ENCODE results near the gene BID.

The BID gene

DNA sequence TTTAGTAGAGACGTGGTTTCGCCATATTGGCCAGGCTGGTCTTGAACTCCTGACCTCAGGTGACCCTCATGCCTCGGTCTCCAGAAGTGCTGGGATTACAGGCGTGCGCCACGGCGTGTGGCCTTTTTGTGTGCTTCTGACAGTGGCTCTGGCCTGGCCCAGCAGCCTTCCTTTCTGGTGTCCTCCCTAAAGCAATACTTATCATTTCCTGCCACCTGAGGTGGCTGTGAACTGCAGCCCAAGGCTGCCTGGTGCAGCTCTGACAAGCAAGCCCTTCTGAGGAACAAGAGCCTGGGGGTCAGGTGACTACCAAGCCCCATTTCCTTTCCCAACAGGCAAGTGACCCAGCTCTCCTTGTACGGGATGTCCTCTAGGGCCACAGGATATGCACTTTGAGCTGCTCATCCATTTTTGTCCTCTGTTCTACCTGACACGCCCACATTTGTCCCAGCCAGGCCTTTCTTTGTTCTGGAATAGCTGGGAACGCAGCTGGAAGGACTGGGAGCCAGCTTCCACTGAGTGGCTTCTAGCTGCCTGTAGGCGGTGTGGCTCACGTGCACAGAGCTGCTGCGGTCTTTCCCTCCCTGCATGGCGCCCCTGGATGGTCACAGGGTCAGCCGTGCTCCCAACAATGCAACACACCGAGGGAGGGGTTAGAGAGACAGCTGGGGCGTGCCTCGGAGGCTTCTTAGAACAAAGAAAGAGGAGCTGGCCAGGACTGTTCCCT is 12.3 kb upstream of the BID start:
- intact Hi-C loops (cut with DNase I) = no loop called here
- DNase-seq = peak in 32 of 42 donors; percentile 19 to 78 (median 50)

DNA sequence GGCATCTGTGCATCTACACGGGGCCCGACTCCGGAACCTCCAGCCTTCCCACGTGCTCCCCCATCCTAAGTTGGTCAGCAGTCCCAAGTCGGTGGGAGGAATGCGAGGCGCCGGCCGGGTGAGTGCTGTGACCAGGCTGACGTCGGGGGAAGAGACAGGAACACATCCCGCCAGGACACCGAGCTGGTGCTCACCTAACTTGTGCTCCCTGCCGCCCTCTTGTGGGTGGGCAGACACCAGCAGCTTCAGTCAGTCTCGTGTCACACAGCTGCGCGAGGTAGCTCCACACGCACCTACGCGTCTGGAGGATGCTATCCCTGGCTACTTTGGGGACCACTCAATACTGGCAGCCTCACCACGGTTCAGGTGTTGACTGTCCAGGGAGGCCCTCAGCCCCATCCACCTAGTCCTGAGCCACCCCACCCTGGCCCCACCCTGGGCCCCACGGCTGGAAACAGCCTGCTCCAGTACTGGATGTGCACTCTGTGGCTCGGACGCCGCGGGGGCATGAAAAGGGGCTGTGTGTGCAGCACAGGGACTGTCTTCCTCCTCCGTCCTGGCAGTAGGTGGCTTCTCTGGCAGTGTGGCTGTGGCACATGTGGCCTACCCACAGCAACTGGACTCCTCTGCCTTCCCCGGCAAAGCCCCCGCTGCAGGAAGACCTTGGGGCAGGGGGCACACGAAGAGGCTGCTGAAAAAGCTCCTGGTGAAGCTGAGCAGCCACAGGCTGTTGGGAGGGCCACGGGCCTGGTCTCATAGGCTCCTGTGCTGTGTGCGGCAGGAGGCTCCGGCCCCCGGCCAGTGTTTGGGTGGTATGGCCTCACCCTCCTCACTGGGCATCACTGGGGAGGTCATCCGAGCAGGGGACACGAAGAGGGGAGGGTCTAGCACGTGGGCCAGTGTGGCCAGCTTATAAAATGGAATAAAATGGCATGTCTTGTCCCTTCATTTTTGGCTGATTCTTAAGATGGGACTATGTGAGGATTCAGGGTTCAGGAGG is 11.2 kb upstream of the BID start:
- intact Hi-C loops (cut with DNase I) = no loop called here
- peak in 27 of 42 donors; percentile 31 to 80 (median 51) for DNase-seq

DNA sequence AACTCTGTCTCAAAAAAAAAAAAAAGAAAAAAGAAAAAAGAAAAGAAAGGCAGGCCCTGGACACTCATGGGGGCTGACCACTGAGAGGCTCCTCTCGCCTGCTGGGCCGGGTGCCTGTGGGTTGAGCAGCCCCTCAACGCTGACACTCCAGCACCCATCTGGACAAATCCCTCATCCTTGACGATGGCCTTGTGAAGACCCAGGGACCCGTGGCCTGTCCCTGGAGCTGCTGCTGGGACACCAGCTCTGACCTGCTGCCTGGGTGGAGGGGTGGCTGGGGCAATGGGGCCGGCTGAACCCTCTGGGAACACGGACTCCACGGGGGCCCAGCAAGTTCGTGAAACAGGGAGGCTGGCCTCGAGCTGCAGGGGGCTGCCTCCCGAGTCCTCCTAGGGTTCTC is 10.5 kb upstream of the BID start:
- no peak for DNase-seq
- intact Hi-C loops (cut with DNase I) = no loop called here

DNA sequence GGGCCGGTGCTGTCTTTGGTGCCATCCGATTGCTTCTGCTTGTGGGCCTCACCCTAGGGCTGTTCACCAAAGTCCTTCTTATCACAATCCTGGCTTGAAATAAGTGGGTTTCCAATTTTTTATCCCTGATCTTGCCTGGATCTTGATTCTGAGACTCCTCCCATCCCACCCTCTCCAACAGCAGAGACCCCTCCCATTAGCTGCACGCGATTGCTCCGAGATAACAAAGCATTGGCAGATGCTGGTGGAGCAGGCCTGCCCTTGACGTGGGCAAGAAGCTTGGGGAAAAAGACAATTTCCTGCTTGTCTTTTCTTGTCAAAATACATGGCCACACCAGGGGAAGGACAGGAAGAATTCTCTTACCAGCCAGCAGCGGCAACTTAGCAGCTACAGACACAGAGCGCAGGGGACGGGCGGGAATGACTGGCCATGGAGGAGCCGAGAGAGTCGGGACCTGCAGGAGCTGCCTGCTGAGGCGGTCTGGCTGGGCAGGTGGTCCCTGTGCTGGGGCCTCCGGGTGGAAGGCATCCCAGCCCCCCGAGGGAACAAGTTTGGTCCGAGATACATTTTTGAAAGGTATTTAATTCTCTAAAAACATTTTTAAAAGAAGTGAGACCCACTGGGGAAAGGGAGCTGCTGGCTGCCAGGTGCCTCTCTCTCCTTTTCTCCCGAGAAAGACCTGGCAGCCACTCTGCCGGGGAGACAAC is 9.7 kb upstream of the BID start:
- DNase-seq = no peak
- intact Hi-C loops (cut with DNase I) = no loop called here

DNA sequence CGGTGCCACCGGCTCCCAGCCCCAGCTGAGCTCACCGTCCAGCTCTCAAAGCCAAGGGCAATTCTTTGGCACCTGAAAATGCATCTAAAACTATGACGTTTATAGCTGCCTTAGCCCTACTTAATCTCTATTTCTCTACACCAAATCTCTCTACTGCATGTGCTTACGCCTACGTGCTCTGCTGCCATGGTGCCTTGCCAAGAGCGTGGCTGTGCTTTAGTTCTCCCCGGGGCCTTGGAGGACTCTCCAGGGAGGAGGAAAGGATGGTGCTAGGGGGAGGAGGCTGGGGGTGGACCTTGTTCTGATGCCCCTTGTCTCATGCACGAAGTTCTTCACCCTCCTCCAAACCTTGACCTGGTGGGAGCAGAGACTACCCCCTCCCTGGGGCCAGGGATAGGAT is 9.0 kb upstream of the BID start:
- intact Hi-C loops (cut with DNase I) = no loop called here
- peak in 13 of 42 donors; percentile 29 to 73 (median 55) for DNase-seq

DNA sequence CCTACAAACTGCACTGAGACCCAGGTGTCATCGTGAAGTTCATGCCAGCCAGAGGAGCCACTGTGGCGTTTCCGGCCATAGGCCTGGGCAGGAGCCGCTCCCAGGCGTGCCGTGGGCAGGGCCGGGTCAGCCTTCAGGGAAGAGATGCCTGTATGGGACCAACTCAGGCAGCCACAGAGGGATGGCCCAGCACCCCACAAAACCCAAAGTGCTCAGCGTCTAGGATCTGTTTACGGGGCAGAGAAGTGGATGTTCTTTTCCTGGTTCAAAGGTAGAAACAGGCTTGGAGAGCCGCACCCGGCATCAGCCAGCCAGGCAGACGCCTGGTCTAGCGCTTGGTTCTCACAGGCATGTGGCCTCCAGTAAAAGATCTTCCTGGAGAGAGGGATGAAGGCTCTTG is 8.4 kb upstream of the BID start:
- intact Hi-C loops (cut with DNase I) = no loop called here
- no peak for DNase-seq

DNA sequence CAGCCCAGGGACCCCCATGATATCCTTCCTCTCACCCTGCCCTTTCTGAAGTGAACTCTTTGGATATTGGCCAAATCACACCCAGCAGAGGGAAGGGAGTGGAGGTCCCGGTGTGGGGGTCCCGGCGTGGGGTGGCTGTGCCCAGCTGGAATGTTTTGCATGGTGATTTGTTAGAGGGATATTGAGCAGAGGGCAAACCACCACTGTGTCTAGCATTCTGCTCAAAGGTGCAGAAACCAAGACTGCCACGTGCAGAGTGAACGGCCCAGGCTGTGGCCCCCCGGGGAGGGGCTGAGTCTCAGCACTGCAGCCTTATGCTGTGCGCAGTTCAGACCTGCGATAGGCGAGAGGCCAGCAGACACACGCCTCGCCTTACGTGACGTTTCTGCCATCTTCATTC is 7.9 kb upstream of the BID start:
- DNase-seq = no peak
- intact Hi-C loops (cut with DNase I) = no loop called here

DNA sequence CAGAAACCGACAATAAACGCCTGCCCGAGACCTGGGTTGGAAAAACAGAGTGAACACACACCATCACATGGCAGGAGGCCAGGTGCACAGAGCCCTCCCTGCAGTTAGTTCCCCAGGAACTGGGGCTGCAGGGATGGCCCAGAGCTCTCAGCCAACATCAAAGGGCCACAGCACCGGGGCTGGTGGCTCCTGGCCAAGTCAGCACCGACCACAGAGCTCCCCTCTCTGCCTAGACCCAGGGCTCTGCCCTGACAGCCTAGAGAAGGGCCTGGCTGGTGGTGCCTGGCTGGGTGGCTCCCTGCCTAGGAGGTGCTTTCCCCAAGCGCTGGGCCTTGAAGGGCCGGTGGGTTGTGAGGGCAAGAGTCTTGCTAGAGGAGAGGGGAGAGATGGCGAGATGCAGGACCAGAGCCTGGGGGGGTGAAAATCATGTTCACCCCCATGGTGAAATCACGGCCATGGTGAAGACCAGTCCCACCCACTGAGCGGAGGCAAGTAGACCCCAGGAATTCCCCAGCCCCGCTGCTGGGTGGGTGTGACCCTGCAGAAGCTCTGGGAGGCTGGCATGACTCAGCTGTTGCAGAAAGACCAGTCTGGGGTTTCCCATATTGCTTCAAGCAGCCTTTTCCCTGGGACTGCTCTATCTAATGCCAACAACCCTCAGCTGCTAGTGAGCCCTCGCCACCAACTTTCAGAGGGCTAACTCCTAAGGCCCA is 7.2 kb upstream of the BID start:
- intact Hi-C loops (cut with DNase I) = no loop called here
- no peak for DNase-seq

DNA sequence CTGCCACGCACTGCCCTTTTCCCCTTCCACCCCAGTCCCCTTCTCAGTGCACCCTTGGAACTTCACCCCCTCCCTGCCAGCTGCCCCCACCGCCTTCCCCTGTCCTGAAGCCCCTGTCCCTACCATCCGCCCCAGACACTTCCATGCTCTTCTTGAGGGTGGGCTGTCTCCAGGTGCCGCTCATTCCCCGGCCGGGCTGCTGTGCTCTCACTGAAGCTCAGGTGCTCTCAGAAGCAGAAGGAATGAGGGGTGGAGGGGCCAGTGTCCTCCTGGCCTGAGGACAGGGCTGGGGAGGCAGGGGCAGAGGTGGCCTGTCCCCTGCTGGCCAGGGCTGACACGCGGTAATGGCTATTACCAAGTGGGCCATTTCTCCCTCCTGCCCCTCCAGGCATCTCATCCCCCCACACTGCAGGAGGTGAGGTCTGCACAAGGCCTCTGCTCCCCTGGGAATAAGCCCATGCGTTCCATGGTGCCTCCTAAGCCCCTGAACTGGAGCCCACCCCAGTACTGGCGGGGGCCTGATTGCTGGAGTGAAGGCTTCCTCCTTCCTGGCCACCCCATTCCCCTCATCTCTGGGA is 6.6 kb upstream of the BID start:
- no peak for DNase-seq
- intact Hi-C loops (cut with DNase I) = no loop called here

DNA sequence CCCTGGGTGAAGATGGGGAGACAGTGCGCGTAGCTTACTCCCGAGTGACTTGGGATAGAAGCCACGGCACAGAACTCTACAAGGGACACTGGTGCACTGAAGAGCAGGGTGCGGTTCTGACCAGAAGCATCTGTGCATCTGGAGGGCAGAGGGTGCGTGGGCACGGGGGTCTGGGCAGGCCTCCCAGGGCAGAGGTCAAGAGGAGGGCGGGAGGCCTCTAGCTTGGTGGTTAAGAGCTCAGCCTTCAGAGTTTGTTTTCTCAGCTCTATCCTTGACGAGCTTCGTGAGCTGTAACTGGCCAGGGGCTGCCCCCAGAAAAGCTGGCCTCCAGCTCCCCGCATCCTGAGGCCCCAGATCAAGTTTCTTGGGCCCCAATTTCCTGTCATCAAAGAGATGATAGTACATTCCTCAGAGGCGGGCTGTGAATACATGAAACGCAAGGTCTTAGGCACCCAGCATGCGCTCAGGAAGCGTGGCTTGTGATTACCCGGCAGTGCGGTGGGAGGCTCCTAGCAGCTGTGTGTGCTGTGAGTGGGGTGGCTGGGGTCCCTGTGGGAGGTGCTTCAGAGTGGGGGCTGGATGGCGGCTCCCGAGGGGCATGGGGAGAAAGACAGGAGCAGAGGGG is 6.0 kb upstream of the BID start:
- no peak for DNase-seq
- intact Hi-C loops (cut with DNase I) = no loop called here

DNA sequence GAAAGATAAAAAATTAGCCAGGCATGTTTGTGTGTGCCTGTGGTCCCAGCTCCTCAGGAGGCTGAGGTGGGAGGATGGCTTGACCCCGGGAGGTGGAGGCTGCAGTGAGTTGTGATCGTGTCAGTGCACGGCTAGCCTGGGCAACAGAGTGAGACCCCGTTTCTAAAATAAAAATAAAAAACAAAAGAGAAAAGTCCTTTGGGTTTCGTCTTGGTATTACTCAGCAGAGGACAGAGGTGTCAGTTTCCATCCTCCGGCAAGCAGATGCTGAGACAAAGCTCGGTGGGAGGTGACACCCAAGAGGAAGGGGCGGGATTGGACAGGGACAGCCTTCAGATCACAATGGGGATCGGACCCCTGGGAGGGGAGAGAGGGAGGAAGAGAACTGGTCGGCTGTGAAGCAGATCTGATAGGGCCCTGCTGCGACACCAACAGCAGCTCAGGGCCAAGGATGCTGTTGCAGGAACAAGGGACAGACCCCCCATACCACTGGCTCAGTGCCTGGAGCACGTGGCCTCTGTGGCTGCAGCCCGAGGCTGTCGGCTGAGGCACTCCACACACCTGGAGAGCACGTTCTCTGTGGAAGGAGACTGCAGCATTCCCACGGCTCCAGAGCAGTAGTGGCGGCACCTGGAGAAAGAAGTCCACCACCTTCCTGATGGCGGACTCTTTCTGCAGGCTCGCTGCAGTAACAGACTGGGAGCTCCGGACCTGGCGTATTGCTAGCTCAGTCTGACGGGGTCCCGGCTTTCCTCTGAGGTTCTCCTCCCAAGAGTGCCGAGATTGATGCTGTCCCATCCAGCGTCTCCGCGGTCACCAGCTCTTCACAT is 5.2 kb upstream of the BID start:
- intact Hi-C loops (cut with DNase I) = no loop called here
- DNase-seq = no peak

DNA sequence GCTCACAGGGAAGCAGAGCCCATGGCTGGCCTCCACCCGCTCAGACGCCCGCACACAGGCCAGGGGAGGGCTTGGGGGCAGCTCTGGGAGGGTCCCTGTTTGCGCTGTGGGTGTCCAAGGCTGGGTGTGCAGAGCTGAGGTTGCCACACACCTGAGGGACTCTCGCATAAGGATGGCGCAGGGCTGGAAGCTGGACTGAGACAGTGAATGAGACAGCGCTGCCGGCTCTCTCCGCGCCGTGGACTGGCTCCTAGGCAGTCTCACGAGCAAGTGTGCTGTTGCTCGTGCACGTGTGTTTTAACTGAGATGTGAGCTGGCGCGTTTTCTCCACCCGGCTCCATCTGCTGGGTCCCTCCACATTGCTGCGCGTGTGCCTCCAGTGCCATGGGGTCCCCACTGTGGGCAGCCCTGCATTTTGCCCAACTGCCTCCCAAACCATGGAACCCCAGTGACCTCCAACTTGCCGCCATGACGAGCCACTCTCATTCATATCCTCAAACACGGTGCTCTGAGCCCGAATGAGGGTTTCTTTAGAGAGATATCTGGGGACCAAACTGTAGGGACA is 4.2 kb upstream of the BID start:
- DNase-seq = no peak
- intact Hi-C loops (cut with DNase I) = no loop called here

DNA sequence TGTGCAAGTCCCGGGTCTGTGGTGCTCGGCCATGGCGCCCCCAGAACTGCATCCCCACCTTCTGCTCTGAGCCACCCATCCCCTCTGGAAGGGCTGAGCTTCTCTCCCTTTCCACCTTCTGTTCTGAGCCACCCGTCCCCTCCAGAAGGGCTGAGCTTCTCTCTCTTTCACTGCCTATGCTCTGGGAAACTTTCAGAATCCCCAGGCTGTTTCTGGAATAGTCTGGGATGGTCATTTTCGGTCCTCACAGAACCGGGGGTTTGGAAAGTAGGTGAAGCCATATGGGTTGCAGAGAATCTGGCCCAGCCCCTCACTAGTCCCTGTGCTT is 3.4 kb upstream of the BID start:
- no peak for DNase-seq
- intact Hi-C loops (cut with DNase I) = no loop called here

DNA sequence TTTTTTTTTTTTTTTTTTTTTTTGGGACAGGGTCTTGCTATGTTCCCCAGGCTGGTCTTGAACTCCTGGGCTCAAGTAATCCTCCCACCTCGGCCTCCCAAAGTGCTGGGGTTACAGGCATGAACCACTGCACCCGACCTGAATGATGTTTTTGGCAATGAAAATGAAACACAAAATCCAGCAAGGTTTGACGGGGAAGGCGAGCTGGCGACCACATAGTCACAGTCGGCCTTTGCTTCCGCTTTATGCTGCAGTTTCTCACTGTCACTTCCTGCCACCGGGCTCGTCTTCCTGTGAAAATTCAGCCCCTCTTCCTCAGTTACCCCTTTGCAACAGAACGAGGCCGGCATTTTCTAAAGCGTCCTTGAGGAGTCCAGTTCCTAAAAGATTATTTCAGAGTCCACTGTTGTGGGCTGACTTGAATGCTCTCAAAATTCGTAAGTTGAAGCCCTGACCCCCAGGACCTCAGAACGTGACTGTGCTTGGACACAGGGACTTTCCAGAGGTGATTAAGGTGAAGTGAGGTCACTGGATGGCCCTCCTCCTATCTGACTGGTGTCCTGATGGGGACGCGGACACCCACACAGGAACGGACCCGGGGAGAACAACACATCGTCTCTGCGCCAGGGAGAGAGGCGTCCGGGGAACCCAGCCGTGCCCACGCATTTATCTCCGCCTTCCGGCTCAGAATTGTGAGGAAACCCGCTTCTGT is 2.9 kb upstream of the BID start:
- DNase-seq = no peak
- intact Hi-C loops (cut with DNase I) = no loop called here

DNA sequence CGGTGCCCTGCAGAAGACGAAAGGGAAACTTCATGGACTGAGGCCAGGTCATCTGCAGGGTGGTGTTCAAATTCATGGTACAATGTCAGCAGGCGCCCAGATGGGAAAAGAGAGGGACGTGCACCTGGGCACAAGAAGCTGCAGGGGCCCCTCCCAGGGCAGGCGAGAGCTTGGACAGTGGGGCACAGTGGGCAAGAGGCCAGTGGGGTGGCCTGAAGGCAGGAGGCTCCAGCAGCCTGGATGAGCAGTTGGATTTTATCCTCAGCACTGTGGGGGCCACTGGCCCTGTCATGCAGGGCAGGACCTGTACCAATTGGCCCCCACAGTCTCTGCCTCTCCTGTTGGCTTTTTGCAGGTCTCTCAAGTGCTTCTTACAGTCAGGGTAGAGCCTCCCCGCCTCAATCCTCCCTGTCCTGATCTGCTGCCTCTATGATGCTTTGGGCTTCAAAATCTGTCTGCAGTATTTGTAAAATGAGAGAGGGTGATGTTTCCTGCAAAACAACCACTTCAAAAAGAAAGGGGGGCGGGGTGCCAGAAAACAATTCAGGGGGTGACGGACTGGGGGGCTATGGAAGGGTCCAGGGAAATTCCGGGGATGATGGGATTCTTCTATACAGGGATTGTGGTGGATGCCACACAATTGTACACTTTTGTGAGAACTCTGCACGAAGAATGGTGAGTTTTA is 1.7 kb upstream of the BID start:
- no peak for DNase-seq
- intact Hi-C loops (cut with DNase I) = no loop called here

Data from head of caudate nucleus (tissue), 42 donors.